Peyer's patch (tissue), 4 donors: ENCODE measurements around the gene CYP27B1.

Source experiments
- POLR2A ChIP-seq, 2 donors: fragments of 450-650 bp; IDR thresholded peaks; one replicate each; pipeline ENCODE4 v1.5.1; 2017; ENCODE audit warnings: antibody characterized with exemption in 2 of 2, mild to moderate bottlenecking in 2 of 2, moderate library complexity in 2 of 2
- TF ChIP-seq, protein P1 (sequence below), 6 experiments: fragments of 450-650 bp in 4 of 6; fragments of 200-600 bp in 2 of 6; sonication (generic) in 1 of 6; IDR thresholded peaks; one replicate each; pipeline ENCODE4 v1.5.1; 2017 to 2019; ENCODE audit warnings: antibody characterized with exemption in 6 of 6, mild to moderate bottlenecking in 3 of 6, moderate library complexity in 1 of 6

- TF ChIP-seq, protein P1, sequence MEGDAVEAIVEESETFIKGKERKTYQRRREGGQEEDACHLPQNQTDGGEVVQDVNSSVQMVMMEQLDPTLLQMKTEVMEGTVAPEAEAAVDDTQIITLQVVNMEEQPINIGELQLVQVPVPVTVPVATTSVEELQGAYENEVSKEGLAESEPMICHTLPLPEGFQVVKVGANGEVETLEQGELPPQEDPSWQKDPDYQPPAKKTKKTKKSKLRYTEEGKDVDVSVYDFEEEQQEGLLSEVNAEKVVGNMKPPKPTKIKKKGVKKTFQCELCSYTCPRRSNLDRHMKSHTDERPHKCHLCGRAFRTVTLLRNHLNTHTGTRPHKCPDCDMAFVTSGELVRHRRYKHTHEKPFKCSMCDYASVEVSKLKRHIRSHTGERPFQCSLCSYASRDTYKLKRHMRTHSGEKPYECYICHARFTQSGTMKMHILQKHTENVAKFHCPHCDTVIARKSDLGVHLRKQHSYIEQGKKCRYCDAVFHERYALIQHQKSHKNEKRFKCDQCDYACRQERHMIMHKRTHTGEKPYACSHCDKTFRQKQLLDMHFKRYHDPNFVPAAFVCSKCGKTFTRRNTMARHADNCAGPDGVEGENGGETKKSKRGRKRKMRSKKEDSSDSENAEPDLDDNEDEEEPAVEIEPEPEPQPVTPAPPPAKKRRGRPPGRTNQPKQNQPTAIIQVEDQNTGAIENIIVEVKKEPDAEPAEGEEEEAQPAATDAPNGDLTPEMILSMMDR (IDR thresholded peaks at IDR 0.05): no peak
- TF ChIP-seq POLR2A (IDR thresholded peaks at IDR 0.05): no peak
Measured at GRCh38 chr12:57729321-57729844, 37.5 kb downstream of the CYP27B1 start.
